HepG2 (cell line): ENCODE data around the gene ERCC2. TPM values are rescaled to one million over a fixed set of nuclear protein-coding genes. Genes with fewer than 3 reads are reported as not detected.

Source experiments
- E2F2 ChIP-seq: sonication (generic); formaldehyde crosslinking; IDR thresholded peaks from 2 replicates; pipeline ENCODE4 v1.4.0; 2020; ENCODE audit warnings: missing genetic modification reagents, borderline replicate concordance
- HHEX ChIP-seq: IDR thresholded peaks from 2 replicates; pipeline ENCODE4 v1.6.1; 2016; ENCODE audit warnings: control low read depth
- MLX ChIP-seq: IDR thresholded peaks from 2 replicates; pipeline ENCODE4 v1.6.1; 2016
- PATZ1 ChIP-seq: sonication (generic); formaldehyde crosslinking; IDR thresholded peaks from 2 replicates; pipeline ENCODE4 v1.4.0; 2020; ENCODE audit warnings: missing genetic modification reagents
- PITX1 ChIP-seq: sonication (generic); formaldehyde crosslinking; IDR thresholded peaks from 2 replicates; pipeline ENCODE4 v1.5.1; 2020; ENCODE audit warnings: mild to moderate bottlenecking, missing genetic modification reagents
- POGK ChIP-seq: sonication (generic); formaldehyde crosslinking; conservative IDR thresholded peaks from 2 replicates; pipeline ENCODE4 v1.8.0; 2022; ENCODE audit warnings: mild to moderate bottlenecking, moderate library complexity, missing genetic modification reagents
- RARG ChIP-seq: sonication (generic); formaldehyde crosslinking; IDR thresholded peaks from 2 replicates; pipeline ENCODE4 v1.4.0; 2020; ENCODE audit warnings: low read depth, mild to moderate bottlenecking, missing genetic modification reagents
- RFX5 ChIP-seq: IDR thresholded peaks from 2 replicates; pipeline ENCODE4 v1.6.1; 2011; ENCODE audit warnings: low read depth, low read length, improper control_type of control experiment
- SRSF9 ChIP-seq: fragments of 200-400 bp; formaldehyde crosslinking; IDR thresholded peaks from 2 replicates; pipeline ENCODE4 v1.6.1; 2018; ENCODE audit warnings: borderline replicate concordance, mild to moderate bottlenecking, low read depth, low read length; ENCODE audit not compliant: insufficient read depth, poor library complexity, severe bottlenecking
- TGIF2 ChIP-seq: IDR thresholded peaks from 2 replicates; pipeline ENCODE4 v1.6.1; 2016; ENCODE audit warnings: control low read depth, missing compliant biosample characterization
- ZKSCAN8 ChIP-seq: IDR thresholded peaks from 2 replicates; pipeline ENCODE4 v1.6.1; 2016; ENCODE audit warnings: borderline replicate concordance, missing genetic modification reagents, missing compliant biosample characterization
- ZNF260 ChIP-seq: sonication (generic); formaldehyde crosslinking; IDR thresholded peaks from 2 replicates; pipeline ENCODE4 v1.4.0; 2020; ENCODE audit warnings: missing genetic modification reagents, low read depth, mild to moderate bottlenecking, borderline replicate concordance
- ZNF331 ChIP-seq: sonication (generic); formaldehyde crosslinking; IDR thresholded peaks from 2 replicates; pipeline ENCODE4 v1.4.0; 2020; ENCODE audit warnings: missing genetic modification reagents
- ZSCAN20 ChIP-seq: sonication (generic); formaldehyde crosslinking; IDR thresholded peaks from 2 replicates; pipeline ENCODE4 v1.4.0; 2020; ENCODE audit warnings: missing genetic modification reagents, mild to moderate bottlenecking, borderline replicate concordance
- polyA plus RNA-seq, 8 experiments: library from polyadenylated mRNA; depleted of rRNA in 3 of 8; stranded (reverse) in 7 of 8; unstranded in 1 of 8; fragments of >200 nt; fragmentation: Illumina TruSeq in 4 of 8; extraction: Trizol in 4 of 8; gene quantifications; 2 replicates each; pipeline versions ENCODE4 v1.2.1 to v1.2.3, GENCODE V29; 2011 to 2016; ENCODE audit warnings: low read depth in 4 of 8, missing spikeins in 1 of 8, mixed read lengths in 1 of 8; ENCODE audit not compliant: insufficient read depth in 1 of 8
- total RNA-seq, 5 experiments: library from RNA; depleted of rRNA; stranded (reverse); fragments of >200 nt; fragmentation: Illumina TruSeq; extraction: Trizol; gene quantifications; 2 replicates each; pipeline ENCODE4 v1.2.3, GENCODE V29; 2016; ENCODE audit warnings: low read depth in 1 of 5
- TF ChIP-seq, protein P1 (sequence below): IDR thresholded peaks from 2 replicates; pipeline ENCODE4 v1.6.1; 2016; ENCODE audit warnings: missing compliant biosample characterization, missing genetic modification reagents, borderline replicate concordance
- TF ChIP-seq, protein P2 (sequence below): sonication (generic); formaldehyde crosslinking; IDR thresholded peaks from 2 replicates; pipeline ENCODE4 v1.8.1; 2023; ENCODE audit warnings: mild to moderate bottlenecking, inconsistent platforms, moderate library complexity, missing genetic modification reagents, borderline replicate concordance
- TF ChIP-seq, protein P3 (sequence below): sonication (generic); formaldehyde crosslinking; conservative IDR thresholded peaks from 2 replicates; pipeline ENCODE4 v1.4.0; 2020; ENCODE audit warnings: missing genetic modification reagents

Gene ERCC2
- total and polyA plus RNA-seq, 2 of the 13 experiments (the other 11 are each of a cell fraction or from before 2014, with no cell fraction given): 25.4 to 49.2 TPM

GRCh38 chr19:45406226-45407090, 36.1 kb upstream of the ERCC2 start, which contains the start of gene POLR1G (continued):
- TF ChIP-seq, protein P1, sequence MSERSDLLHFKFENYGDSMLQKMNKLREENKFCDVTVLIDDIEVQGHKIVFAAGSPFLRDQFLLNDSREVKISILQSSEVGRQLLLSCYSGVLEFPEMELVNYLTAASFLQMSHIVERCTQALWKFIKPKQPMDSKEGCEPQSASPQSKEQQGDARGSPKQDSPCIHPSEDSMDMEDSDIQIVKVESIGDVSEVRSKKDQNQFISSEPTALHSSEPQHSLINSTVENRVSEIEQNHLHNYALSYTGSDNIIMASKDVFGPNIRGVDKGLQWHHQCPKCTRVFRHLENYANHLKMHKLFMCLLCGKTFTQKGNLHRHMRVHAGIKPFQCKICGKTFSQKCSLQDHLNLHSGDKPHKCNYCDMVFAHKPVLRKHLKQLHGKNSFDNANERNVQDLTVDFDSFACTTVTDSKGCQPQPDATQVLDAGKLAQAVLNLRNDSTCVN: no peak; the same call in 1 of the 2 replicates
- no peak for TF ChIP-seq RFX5
- peak; percentile 81; the same call in 1 of the 2 replicates for TF ChIP-seq TGIF2
- no peak for TF ChIP-seq SRSF9
- TF ChIP-seq ZNF331 (CRISPR knock-in tag): no peak
- TF ChIP-seq, protein P2, sequence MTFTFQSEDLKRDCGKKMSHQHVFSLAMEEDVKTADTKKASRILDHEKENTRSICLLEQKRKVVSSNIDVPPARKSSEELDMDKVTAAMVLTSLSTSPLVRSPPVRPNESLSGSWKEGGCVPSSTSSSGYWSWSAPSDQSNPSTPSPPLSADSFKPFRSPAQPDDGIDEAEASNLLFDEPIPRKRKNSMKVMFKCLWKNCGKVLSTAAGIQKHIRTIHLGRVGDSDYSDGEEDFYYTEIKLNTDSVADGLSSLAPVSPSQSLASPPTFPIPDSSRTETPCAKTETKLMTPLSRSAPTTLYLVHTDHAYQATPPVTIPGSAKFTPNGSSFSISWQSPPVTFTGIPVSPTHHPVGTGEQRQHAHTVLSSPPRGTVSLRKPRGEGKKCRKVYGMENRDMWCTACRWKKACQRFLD (CRISPR knock-in tag): no peak
- no peak for TF ChIP-seq E2F2 (CRISPR knock-in tag)
- TF ChIP-seq MLX (CRISPR knock-in tag): 0 out of 2 replicates have a peak, but pooled peaks have one; percentile 10
- TF ChIP-seq, protein P3, sequence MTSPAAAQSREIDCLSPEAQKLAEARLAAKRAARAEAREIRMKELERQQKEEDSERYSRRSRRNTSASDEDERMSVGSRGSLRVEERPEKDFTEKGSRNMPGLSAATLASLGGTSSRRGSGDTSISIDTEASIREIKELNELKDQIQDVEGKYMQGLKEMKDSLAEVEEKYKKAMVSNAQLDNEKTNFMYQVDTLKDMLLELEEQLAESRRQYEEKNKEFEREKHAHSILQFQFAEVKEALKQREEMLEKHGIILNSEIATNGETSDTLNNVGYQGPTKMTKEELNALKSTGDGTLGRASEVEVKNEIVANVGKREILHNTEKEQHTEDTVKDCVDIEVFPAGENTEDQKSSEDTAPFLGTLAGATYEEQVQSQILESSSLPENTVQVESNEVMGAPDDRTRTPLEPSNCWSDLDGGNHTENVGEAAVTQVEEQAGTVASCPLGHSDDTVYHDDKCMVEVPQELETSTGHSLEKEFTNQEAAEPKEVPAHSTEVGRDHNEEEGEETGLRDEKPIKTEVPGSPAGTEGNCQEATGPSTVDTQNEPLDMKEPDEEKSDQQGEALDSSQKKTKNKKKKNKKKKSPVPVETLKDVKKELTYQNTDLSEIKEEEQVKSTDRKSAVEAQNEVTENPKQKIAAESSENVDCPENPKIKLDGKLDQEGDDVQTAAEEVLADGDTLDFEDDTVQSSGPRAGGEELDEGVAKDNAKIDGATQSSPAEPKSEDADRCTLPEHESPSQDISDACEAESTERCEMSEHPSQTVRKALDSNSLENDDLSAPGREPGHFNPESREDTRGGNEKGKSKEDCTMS (CRISPR knock-in tag): no peak
- TF ChIP-seq ZKSCAN8: no peak
- TF ChIP-seq RARG (CRISPR knock-in tag): no peak
- TF ChIP-seq HHEX (CRISPR knock-in tag): no peak
- no peak for TF ChIP-seq ZNF260
- TF ChIP-seq POGK: peak; percentile 68
- TF ChIP-seq PATZ1: peak; percentile 28; the same call in 1 of the 2 replicates
- TF ChIP-seq PITX1 (CRISPR knock-in tag): no peak
- no peak for TF ChIP-seq ZSCAN20 (CRISPR knock-in tag)
